HG03103 (cell line): ENCODE data around the gene PDE7B.

Experiments
- ATAC-seq: cut with Tn5 transposase; IDR thresholded peaks from one replicate; pipeline ENCODE4 v1.9.1; 2021; ENCODE audit warnings: low read depth; ENCODE audit not compliant: unreplicated experiment

Gene PDE7B

GRCh38 chr6:135922174-135922573 lies 70.7 kb downstream of the PDE7B start:
- ATAC-seq: no peak

- ATAC-seq: no peak
These were observed 71.2 kb downstream of the PDE7B start for GRCh38 chr6:135922746-135923145.

- no peak for ATAC-seq
These were observed 81.2 kb downstream of the PDE7B start for GRCh38 chr6:135932651-135933050.

GRCh38 chr6:135935941-135936601 lies 84.6 kb downstream of the PDE7B start:
- no peak for ATAC-seq

GRCh38 chr6:135936606-135937005 lies 85.1 kb downstream of the PDE7B start:
- ATAC-seq: no peak

- ATAC-seq: no peak
These were observed 85.6 kb downstream of the PDE7B start for GRCh38 chr6:135937106-135937505.

GRCh38 chr6:135938576-135939207 lies 87.2 kb downstream of the PDE7B start:
- no peak for ATAC-seq

- no peak for ATAC-seq
These were observed 87.7 kb downstream of the PDE7B start for GRCh38 chr6:135939208-135939591.

GRCh38 chr6:135940616-135941167 lies 89.2 kb downstream of the PDE7B start:
- no peak for ATAC-seq

GRCh38 chr6:135941275-135942025 lies 89.9 kb downstream of the PDE7B start:
- ATAC-seq: no peak

- ATAC-seq: no peak
These were observed 92.6 kb downstream of the PDE7B start for GRCh38 chr6:135944120-135944519.

GRCh38 chr6:135946674-135947073 lies 95.2 kb downstream of the PDE7B start:
- ATAC-seq: no peak

- no peak for ATAC-seq
These were observed 99.2 kb downstream of the PDE7B start for GRCh38 chr6:135950669-135951068.

- ATAC-seq: no peak
These were observed 99.7 kb downstream of the PDE7B start for GRCh38 chr6:135951169-135951568.

- ATAC-seq: no peak
These were observed 102.3 kb downstream of the PDE7B start for GRCh38 chr6:135953818-135954217.

- ATAC-seq: no peak
These were observed 103.6 kb downstream of the PDE7B start for GRCh38 chr6:135955099-135955498.

GRCh38 chr6:135962731-135963130 lies 111.2 kb downstream of the PDE7B start:
- no peak for ATAC-seq

- no peak for ATAC-seq
These were observed 119.2 kb downstream of the PDE7B start for GRCh38 chr6:135970750-135971149.

- ATAC-seq: no peak
These were observed 119.8 kb downstream of the PDE7B start for GRCh38 chr6:135971351-135971750.

GRCh38 chr6:135972150-135972549 lies 120.6 kb downstream of the PDE7B start:
- ATAC-seq: no peak

GRCh38 chr6:135972586-135972985 lies 121.1 kb downstream of the PDE7B start:
- no peak for ATAC-seq
